IMR-90 (cell line): Measurements from ENCODE around the gene NAT10.

ENCODE experiments used
- CHD1 ChIP-seq: IDR thresholded peaks from 2 replicates; pipeline ENCODE4 v1.6.1; 2012; ENCODE audit warnings: low read depth, low read length, improper control_type of control experiment
- MXI1 ChIP-seq: IDR thresholded peaks from 2 replicates; pipeline ENCODE4 v1.6.1; 2012; ENCODE audit warnings: low read depth, mild to moderate bottlenecking, low read length, moderate library complexity, borderline replicate concordance
- POLR2A ChIP-seq: IDR thresholded peaks from 2 replicates; pipeline ENCODE4 v1.6.1; 2012; ENCODE audit warnings: mild to moderate bottlenecking, low read depth, low read length
- RAD21 ChIP-seq: IDR thresholded peaks from 2 replicates; pipeline ENCODE4 v1.6.1; 2012; ENCODE audit warnings: low read length, improper control_type of control experiment
- RCOR1 ChIP-seq: IDR thresholded peaks from 2 replicates; pipeline ENCODE4 v1.6.1; 2012; ENCODE audit warnings: mild to moderate bottlenecking, low read length, improper control_type of control experiment; ENCODE audit not compliant: insufficient replicate concordance
- RFX5 ChIP-seq: IDR thresholded peaks from 2 replicates; pipeline ENCODE4 v1.8.0; 2012; ENCODE audit warnings: low read depth, mild to moderate bottlenecking, low read length, moderate library complexity
- TF ChIP-seq, protein P1 (sequence below): conservative IDR thresholded peaks from 2 replicates; pipeline ENCODE4 v1.5.1; 2012; ENCODE audit warnings: mild to moderate bottlenecking, low read depth, low read length, improper control_type of control experiment
- TF ChIP-seq, protein P2 (sequence below): fragments of 150-350 bp; IDR thresholded peaks from 2 replicates; pipeline ENCODE4 v1.6.1; 2017; ENCODE audit warnings: mild to moderate bottlenecking, antibody characterized with exemption, low read length, low read depth

DNA sequence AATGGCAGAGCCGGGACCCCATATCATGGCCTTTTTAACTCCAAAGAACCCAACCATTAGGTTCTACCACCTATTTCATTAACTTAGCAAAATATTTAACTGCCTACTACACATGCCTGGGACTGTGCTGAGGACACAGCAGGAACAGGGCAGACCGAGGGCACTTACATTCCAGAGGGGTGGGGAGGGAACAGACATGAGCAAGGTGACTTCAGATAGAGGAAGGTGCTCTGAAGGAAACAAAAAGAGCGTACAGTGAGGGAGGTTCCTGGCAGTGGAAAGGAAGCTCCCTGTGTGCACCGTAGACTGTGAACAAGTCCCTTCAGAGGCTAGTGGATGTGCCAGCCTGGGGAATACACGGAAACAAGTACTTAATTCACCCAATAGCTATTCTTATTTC lies 82.8 kb downstream of the NAT10 start:
- TF ChIP-seq, protein P1, sequence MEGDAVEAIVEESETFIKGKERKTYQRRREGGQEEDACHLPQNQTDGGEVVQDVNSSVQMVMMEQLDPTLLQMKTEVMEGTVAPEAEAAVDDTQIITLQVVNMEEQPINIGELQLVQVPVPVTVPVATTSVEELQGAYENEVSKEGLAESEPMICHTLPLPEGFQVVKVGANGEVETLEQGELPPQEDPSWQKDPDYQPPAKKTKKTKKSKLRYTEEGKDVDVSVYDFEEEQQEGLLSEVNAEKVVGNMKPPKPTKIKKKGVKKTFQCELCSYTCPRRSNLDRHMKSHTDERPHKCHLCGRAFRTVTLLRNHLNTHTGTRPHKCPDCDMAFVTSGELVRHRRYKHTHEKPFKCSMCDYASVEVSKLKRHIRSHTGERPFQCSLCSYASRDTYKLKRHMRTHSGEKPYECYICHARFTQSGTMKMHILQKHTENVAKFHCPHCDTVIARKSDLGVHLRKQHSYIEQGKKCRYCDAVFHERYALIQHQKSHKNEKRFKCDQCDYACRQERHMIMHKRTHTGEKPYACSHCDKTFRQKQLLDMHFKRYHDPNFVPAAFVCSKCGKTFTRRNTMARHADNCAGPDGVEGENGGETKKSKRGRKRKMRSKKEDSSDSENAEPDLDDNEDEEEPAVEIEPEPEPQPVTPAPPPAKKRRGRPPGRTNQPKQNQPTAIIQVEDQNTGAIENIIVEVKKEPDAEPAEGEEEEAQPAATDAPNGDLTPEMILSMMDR = no peak
- TF ChIP-seq MXI1 (no peak), RAD21 (no peak), POLR2A (no peak), RFX5 (no peak), CHD1 (no peak), RCOR1 (no peak)
- TF ChIP-seq, protein P2, sequence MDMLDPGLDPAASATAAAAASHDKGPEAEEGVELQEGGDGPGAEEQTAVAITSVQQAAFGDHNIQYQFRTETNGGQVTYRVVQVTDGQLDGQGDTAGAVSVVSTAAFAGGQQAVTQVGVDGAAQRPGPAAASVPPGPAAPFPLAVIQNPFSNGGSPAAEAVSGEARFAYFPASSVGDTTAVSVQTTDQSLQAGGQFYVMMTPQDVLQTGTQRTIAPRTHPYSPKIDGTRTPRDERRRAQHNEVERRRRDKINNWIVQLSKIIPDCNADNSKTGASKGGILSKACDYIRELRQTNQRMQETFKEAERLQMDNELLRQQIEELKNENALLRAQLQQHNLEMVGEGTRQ = no peak
